ENCODE results near the gene UFSP2.
A peak's percentile ranks its signal among the peaks of the same experiment; 100 is the strongest.

UFSP2 gene

DNA sequence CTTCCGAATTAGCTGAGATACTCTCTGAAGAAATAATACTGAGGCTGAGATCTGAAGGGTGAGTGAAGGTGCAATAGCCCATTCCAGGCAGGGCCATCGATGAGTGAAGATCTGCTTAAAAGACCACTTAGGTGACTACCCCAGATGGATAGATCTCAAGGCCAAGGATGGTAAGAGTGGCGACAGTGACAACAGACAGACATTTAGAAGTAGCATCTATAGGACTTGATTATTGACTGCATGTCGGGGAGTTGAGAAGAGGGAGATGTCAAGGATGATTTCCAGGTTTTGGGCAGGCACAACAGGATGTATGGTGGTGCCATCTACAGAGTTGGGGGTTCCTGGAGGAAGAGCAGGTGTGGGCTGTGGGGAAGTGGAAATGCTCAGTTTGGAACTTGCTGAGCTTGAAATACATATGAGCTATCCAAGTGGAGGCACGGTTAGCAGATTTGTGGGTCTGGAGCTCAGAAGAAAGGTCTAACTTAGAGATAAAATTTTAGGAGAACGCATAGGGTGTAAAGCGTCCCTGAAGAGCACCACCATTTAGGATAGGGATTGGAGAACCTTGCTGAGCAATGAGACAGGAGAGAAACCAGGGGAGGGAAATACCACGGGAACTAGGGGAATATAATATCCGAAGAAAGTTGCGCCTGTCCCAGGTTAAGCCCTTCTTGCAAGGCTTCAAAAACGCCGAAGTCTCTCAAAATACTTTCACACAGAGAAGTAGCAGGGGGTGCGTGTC, 688 bp downstream of the UFSP2 start:
- no peak for DNase-seq

DNA sequence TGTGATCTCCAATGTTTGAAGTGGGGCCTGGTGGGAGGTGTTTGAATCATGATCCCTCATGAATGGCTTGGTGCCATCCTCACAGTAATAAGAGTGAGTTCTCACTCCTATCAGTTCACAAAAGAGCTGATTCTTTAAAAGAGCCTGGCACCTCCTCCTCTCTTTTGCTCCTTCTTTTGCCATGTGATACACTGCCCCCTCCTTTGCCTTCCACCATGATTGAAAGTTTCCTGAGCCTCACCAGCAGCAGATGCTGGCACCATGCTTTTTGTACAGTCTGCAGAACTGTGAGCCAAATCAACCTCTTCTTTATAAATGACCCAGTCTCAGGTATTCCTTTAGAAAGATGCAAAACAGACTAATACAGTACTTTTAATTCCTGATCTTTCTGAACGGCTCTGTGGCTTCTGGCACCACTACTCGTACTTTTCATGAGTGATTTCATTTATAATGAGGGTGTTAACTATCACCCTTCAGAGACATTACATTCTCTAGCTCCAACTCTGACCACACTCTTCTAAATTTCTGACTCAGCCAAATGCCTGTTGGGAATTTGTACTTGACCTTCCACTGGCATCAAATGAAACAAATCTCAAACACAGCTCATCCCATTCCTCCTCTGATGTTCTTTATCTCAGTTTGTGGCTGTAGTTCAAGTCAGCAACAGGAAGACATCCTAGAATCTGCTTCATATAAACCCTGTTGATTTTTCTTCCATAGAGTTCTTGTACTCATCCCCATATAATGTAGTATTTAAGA, 4.2 kb downstream of the UFSP2 start:
- DNase-seq: no peak

DNA sequence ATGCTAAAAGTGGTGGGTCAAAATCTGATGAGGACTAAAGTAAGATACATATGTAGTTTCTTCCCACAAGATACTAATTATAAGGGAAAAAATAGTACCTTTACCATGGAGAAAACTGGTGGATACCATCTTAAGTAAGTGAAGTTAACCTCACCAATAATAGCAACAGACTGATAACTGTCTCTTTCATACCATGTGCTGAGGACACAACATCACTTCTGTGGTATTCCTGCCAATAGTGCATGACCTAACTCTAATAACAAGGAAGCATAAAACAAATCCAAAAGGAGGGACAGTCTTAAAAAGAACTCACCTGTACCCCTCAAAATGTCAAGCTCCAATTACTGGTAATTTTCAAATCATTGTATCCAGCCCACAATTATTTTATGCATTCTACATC, 8.8 kb downstream of the UFSP2 start:
- no peak for DNase-seq

DNA sequence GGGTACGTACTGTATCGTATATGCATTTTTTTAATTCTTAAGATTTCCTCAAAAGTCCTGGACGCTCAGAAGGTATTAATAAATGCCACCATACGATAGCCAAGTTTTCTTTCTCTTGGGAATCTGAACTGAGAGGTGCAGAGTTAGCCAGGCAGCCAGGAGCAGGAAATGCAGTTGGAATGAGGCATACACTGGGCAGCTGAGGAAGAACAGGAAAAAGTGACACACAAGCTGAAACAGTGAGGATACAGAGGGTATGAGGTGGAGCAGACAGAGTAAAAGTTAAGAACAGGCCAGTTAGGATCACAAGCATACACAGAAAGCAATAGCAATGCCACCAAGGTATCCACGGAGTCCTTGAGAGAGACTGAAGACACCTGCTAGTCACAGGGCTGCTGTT, 13.4 kb downstream of the UFSP2 start:
- DNase-seq: no peak

DNA sequence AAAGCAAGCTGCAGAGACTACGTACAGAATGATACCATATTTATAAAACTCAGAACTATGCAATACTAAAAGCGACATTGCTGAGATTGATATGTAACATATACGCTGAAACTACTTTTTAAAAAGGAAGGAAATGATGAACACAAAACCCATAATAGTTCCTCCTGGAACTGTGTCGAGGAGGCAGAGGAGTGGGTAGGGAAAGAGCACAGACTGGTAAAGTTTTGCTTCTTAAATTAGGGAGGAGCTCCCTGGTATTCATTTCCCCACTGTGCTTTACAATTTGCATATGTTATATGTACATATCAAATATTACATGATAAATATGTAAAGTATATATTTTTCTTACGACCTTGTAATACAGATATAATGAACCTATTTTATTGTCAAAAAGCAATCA, 13.9 kb downstream of the UFSP2 start:
- DNase-seq: peak; percentile 59 to 73

DNA sequence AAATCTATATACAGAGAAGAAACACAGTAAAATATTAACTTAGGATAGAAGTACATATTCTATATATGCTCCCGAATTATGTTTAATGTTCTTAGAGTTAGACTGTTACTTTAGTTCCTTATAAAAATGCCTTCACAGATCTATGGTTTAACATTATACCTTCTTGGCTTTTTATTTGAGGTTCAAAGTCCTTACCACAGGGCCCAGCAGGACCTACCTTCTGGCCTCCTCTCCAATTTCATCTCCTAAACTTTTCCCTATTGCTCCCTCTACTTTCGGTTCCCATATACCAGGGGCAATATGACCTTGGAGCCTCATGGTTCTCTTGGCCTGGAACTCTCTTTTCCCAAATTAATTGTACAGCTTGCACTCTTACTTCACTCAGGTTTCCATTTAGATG, 17.3 kb downstream of the UFSP2 start:
- DNase-seq: no peak

DNA sequence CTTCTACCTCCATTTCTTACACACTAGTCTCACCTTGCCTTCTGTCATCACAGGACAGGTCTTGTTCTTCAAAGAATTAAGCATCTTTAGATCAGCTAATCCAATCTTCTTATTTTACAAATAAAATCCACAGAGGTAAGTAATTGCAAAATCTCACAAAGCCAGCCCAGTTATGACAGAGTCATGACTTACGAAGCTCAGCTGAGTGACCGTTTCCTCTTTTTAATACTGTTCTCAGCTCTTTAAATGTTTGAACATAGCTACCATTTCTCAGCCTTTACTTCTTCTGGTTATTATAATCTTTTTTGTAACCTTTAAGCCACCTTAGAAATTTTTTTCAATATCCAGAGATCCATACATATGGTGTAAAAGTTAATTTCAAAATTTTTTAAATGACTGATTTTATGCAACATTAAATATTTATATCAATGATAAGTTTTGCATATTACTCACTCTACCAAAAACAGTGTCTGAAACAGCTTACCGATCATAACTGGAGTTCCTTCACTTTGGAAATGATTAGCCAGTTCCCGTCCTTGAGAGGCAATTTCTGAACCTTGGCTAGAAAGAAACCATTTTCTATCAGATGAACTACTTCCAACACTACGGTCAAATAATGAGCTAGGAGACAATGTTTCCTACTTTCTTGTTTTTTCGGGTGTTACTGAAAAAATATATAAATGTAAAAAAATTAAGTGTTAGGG, 20.3 kb downstream of the UFSP2 start:
- DNase-seq: peak; percentile 64 to 66

DNA sequence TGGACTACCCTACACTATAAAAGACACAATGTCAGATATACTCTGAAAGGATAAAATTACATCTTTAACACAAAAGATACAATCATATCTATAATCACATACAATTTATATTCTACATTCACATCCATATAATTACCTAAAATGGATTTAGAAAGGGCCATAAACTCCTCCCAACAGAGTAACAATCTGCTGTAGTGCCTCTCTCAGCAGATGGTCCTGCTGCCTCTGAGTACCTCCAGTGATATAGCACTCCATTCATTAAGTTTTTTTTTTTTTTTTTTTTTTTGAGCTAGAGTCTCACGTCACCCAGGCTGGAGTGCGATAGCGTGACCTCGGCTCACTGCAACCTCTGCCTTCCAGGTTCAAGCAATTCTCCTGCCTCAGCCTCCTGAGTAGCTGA, 21.7 kb downstream of the UFSP2 start:
- no peak for DNase-seq

DNA sequence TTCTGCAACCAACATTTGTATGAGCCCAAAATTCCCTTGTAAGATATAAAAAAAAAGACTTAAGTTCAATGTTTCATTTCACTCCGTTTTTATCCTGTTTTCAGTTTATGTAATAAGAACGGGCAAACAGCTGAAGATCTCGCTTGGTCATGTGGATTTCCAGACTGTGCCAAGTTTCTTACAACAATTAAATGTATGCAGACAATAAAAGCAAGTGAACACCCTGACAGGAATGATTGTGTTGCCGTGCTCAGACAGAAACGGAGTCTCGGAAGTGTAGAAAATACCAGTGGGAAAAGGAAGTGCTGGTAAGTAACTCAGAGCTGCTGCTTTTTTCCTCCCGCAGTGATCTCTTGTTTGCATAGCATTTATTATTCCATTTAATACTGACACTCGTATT, 26.3 kb downstream of the UFSP2 start:
- DNase-seq: no peak

DNA sequence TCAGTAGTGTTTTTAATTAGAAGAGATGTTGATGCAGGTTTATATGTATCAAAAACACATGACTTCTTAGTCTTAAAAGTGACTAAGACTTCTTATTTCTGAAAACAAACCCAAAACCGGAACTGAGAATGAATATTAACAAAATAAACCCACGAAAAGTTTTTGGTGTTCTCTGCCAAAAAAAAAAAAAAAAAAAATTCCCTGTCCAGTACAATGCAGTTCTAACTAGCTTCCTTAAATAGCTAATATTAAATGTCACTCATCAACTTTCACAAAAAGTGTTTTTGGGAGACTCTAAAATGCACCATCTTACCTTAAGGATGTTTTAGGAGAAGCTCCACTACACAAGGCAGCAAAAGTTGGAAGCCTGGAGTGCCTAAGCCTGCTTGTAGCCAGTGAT, 27.1 kb downstream of the UFSP2 start:
- DNase-seq: peak; percentile 13 to 51

DNA sequence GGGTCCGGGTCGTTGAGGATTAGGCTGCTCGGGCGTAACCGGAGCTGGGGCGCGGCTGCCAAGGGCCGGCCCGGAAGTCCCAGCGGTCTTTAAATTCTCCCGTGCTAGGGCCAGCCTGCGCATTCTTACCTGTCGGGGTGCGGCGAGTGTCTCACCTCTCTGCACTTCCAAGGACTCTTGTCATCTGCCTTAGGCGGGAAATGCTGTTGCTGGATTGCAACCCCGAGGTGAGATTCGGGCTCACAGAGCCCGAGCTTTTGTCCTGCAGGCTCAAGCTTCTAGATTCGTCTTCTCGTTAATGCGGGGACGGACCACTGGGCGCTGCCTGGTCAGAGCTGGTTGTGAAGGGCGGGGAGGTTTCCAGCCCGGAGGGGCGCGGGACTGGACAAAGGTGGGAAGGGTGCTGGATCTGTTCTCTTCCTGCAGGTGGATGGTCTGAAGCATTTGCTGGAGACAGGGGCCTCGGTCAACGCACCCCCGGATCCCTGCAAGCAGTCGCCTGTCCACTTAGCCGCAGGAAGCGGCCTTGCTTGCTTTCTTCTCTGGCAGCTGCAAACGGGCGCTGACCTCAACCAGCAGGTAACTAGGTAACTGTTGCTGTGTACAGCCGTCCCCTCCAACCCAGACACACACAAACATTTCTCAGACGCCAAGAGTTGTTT, 28.9 kb downstream of the UFSP2 start, which contains the start of gene ANKRD37:
TSS of gene ANKRD37 (plus strand) at position 118 of the 662 bp plus-strand sequence. CDS start at position 201, 83 bp downstream.
- peak in 1 of 2 donors; percentile 3 for DNase-seq

DNA sequence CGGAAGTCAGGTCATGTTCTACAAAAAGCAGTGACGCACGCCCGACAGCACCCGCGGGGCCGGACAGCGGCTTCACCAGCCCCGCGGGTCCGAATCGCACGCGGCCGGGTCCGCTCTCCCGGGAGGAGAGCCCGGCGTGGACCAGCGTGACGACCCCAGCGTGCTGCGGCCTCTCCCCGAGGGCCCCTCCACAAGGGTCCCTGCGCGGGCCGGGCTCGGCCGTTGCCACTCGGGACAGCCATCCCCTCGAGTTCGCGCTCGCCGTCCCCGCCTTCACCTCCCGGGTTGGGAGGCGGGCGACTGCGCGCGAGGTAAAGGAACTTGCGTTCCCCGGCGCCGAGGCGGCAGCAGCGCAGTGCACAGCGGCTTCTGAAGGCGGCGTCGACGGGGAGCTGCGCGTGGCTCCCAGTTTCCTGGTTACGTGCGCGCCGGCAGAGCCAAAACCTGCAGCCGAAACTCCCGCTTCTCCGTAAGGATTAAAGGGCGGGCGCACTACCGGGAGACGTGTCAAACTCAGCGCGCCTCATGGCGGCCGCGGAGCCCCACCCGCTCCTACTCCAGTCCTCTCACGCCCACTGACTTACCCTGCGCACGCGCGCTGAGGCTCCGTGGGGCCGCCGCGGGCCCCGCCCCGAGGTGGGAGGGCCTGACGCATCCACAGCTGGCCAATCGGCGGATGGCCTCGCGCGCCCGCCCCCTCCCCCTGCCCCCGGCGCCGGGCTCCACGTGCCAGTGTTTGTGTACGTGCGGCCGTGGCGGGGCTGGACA, 29.6 kb downstream of the UFSP2 start:
- DNase-seq: peak; percentile 97

DNA sequence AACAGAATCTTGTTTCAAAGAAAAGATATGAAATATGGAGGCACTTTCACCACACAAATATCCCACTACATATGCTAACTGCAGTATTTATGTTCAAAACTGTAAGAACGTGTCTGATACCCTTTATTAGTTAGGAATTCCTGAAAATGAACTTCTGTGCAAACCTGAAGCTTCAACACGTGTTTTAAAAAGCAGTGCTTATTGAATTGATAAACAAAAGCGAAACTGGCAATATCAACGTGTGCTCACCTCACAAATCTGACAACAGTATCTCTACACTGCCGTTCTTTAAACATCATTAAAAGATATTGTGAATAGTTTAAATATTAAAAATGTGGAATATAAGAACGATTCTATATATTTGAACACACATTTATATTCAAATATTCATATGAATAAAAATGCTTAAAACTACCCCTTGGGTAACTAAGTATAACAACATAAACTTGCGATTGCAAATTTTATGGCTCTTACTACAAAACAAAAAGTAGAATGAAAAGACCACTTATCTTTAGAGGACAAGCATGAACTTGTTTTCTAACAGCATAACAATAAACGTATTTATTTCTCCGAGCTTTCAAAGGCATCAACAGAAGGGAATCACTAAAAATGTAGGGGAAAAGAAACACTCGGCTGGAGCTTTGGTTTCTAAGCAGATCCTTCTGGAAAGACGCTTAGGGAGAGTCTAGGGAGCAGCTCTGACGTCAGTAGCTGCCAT, 30.4 kb downstream of the UFSP2 start, which contains the start of gene LRP2BP:
TSS of gene LRP2BP (minus strand) at position 687 of the 718 bp plus-strand sequence. CDS start 17,738 bp downstream, outside the sequence.
- DNase-seq: no peak

DNA sequence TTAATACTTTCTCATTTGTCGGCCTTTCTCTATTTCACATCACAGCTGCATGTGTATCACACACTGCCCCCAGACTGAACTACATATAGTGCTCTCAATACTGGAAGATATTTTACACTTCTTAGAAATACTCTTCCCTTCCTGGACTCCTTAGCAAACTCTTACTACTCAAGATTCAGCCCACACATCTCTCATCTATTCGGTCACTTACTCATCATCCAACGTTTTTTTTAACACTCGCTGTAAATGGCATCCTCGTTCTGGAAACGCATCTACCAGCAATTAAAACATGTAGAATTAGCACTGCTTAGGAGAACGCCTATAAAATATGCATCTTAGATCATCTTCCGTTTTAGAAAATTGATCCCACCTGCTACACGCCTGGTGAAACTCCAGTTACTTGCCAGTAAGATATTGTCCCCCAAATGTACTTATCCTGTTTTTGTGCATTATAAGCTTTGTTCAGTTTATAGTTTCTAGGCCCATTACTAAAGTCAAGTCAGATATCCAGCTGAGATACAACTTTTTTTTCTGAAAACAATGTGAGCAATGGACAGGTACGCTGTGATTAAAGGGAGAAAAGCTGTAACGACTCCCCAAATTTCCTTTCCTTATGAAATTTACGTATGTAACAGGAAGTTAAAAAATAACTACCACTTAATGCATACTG, 31.1 kb downstream of the UFSP2 start:
- DNase-seq: no peak

DNA sequence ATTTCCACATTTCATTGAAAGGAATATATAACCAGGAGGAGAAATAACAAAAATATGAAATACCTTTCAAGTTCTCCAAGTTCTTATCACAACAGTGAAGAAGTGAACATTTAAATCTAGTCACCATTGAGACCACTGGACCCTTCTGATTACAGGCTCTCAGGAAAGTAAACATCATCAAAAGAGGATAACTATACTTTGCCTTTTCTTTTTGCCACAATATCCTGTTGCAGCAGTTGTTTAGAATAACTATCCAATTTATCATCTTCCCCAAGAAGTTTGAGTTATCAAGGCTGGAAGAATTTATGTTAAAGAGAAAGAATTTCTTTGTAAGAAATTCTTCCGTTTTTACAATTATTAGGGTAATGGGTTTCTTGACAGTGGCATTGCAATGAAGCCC, 33.6 kb downstream of the UFSP2 start:
- no peak for DNase-seq

DNA sequence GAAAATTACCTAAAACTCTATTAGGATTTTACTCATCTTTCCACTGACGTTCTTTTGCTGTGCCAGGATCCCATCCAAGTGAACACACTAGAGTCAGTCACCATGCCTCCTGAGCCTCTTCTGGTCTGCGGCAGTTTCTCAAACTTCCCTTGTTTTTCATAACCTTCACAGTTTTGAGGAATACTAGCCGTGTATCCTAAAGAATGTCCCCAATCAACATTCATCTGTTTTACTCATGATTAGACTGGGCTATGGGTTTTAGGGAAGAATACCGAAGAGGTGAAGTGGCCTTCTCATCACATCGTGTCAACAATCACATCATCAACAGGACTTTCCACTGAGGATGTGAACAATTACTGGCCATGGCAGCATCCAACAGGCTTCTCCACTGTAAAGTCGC, 34.8 kb downstream of the UFSP2 start:
- DNase-seq: no peak

DNA sequence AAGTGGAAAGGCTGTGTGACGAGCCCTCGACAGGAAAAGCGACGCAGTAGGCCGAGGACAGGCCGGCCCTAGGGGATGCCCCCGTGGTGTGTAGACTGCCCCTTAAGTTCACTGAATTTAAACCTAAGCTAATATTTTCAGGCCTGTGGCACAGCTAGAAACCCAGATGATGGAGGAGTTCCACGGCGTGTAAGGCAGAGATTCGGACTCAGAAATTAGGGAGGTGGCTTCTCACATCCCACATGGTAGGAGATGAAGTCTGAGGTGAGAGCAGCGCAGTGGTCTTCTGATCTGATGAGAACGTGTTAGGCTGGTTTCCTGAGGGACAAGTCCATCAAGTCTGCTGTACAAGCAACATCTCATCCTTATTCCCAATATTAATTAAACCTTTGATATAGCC, 37.8 kb downstream of the UFSP2 start:
- DNase-seq: no peak

DNA sequence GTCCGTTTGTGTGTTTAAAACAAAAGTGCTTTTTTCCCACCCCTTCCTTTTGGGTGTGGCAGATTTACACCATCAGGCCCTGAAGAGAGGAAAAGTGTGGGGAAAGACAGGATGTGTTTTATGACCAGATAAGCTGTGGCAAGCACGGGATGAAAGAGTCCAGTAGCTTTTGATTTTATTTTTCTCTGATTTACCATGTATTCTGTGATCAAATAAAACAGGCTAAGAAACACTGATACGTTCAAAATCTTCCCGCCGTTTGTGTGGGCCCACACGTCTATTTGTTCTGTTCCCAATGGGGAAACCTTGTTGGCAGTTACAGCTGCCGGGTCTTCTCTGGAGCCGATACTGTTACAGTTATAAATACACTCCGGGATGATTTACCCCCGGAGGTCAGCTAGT, 40.8 kb downstream of the UFSP2 start:
- no peak for DNase-seq

DNA sequence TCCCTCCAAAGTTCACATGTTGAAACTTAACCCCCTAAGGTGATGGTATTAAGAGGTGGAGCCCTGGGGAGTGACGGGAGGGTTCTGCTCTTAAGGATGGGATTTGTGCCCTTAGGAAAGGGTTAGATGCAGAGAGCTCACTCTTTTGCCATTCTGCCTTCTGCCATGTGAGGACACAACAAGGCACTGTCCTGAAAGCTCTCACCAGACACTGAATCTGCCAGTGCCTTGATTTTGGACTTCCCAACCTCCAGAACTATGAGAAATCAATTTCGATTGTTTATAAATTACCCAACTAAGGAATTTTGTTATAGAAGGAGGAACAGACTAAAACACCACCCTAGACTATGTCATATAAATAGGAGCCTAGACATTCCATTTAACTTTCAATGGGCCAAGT, 41.7 kb downstream of the UFSP2 start:
- DNase-seq: no peak

DNA sequence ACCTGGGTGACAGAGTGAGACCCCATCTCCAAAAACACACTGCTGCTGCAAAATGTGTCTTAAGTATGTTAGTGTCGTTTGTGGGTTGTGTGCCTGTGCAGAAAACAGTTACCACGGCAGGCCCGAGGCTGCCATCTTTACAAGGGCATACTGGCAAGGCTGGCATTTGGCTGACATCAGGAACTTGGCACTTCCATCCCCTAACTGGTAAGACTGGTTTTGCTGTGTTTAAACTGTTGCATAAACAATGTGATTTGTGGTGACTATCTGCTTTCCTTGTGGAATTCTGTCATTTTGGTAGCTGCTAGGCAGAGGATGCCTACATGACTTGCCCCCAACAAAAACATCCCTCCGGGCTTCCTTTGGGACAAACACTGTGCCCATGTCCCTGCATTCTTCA, 42.3 kb downstream of the UFSP2 start:
- DNase-seq: no peak

DNA sequence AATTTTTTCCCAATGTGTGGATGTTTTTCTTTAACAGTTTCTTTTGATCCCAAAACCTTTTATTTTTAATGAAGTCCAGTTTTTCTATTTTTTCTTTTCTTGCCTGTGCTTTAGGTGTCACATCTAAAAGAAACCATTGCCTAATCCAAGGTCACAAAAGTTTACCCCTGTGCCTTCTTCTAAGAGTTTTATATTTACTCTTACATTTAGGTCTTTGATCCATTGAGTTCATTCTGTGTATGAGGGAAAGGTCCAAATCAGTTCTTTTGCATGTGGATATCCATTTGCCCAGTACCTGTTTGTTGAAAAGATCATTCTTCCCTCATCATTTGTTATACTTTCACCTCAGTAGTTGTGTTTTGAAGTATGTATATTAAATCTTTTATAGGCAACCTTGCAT, 43.0 kb downstream of the UFSP2 start:
- DNase-seq: no peak

Data from inflammatory macrophage (primary cell).